Gastrocnemius medialis (tissue), 4 donors: ENCODE data around the gene MRPL43. TPM values are rescaled to one million over a fixed set of nuclear protein-coding genes. Genes with fewer than 3 reads are reported as not detected.

Experiments used
- ATAC-seq, 2 donors: fragments of 150-250 bp; one replicate each; pipeline ENCODE4 v1.9.1; 2016
- DNase-seq, 2 donors: peaks; one replicate each; pipeline ENCODE4 v3.0.0-alpha.2; 2019
- H3K27ac ChIP-seq, 4 donors: fragments of 200-600 bp; sonication (generic); 1 replicate in 1 of 4; 2 replicates in 3 of 4; pipeline ENCODE4 v1.5.1; 2016 to 2018; ENCODE audit warnings: mild to moderate bottlenecking in 2 of 4, moderate library complexity in 1 of 4
- H3K27me3 ChIP-seq, 3 donors: fragments of 200-600 bp; sonication (generic) in 2 of 3; 1 replicate in 1 of 3; 2 replicates in 2 of 3; pipeline versions ENCODE4 v1.5.1 to v1.6.0; 2016 to 2019; ENCODE audit warnings: mild to moderate bottlenecking in 1 of 3, moderate library complexity in 1 of 3
- H3K36me3 ChIP-seq, 2 donors: fragments of 200-600 bp; sonication (generic) in 1 of 2; one replicate each; pipeline ENCODE4 v1.5.1; 2017 to 2018
- H3K4me1 ChIP-seq, 2 donors: fragments of 200-600 bp; sonication (generic) in 1 of 2; one replicate each; pipeline ENCODE4 v1.5.1; 2016 to 2017; ENCODE audit warnings: mild to moderate bottlenecking in 2 of 2
- H3K4me3 ChIP-seq, 4 donors: fragments of 200-600 bp; sonication (generic) in 3 of 4; 1 replicate in 1 of 4; 2 replicates in 3 of 4; pipeline ENCODE4 v1.5.1; 2016 to 2019; ENCODE audit warnings: mild to moderate bottlenecking in 2 of 4
- H3K9me3 ChIP-seq, 3 donors: fragments of 200-600 bp; sonication (generic) in 2 of 3; 1 replicate in 1 of 3; 2 replicates in 2 of 3; pipeline ENCODE4 v1.5.1; 2016 to 2019
- POLR2A ChIP-seq, 2 donors: fragments of 450-650 bp; IDR thresholded peaks; one replicate each; pipeline ENCODE4 v1.6.1; 2017; ENCODE audit warnings: antibody characterized with exemption in 2 of 2, mild to moderate bottlenecking in 2 of 2, moderate library complexity in 2 of 2
- in situ Hi-C, 4 donors: fragments of 200-750 bp; cut with MboI; loops; one replicate each; pipeline versions ENCODE4 v1.15.0 to v1.8.0; 2017; ENCODE audit warnings: low sequenced_read_pairs in 4 of 4
- intact Hi-C: fragments of 100-400 bp; cut with DNase I; formaldehyde crosslinking; loops from one replicate; pipeline ENCODE4 v1.15.1; 2023; ENCODE audit warnings: low total_unique reads
- microRNA counts, 2 donors: library from miRNA; unstranded; fragments of <30 nt; microRNA quantifications; one replicate each; lab custom pipeline; 2016
- microRNA-seq, 2 donors: library from miRNA; unstranded; fragments of <30 nt; microRNA quantifications; one replicate each; pipeline ENCODE4, GENCODE V29; 2016; ENCODE audit warnings: borderline replicate concordance in 2 of 2
- total RNA-seq, 4 donors: library from RNA; depleted of rRNA; stranded (reverse); fragments of >200 nt; gene quantifications; one replicate each; pipeline versions ENCODE4 v1.1.0 to v1.2.3, GENCODE V29; 2016
- TF ChIP-seq, protein P1 (sequence below), 5 experiments: fragments of 450-650 bp in 3 of 5; fragments of 200-600 bp in 2 of 5; sonication (generic) in 2 of 5; IDR thresholded peaks in 4 of 5; conservative IDR thresholded peaks in 1 of 5; 1 replicate in 4 of 5; 2 replicates in 1 of 5; pipeline ENCODE4 v1.5.1; 2016 to 2019; ENCODE audit warnings: antibody characterized with exemption in 5 of 5, mild to moderate bottlenecking in 3 of 5, moderate library complexity in 3 of 5

MRPL43 gene
- total RNA-seq, 4 donors from 2014 or later = 83.3 to 129 (median 92.5) TPM

DNA sequence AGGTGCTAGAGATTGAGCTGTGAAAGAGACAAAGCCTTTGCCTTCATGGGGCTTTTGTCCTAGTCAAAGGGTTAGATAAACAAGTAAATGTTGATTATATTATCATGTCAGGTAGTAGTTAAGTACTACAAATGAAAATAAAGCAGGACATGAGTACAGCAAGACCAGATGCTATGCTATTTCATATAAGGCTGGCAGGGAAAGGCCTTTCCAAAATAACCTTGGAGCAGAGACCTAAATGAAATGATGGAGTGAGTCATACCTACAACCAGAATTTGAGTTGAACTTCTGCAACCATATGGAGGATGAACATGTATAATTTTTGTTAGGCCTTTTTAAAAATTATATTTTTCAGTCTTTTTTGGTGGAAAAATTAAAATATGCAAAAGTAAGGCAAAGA is 41.5 kb downstream of the MRPL43 start:
- intact Hi-C loops (no loop called here), in situ Hi-C loops (no loop called here)
- TF ChIP-seq, protein P1, sequence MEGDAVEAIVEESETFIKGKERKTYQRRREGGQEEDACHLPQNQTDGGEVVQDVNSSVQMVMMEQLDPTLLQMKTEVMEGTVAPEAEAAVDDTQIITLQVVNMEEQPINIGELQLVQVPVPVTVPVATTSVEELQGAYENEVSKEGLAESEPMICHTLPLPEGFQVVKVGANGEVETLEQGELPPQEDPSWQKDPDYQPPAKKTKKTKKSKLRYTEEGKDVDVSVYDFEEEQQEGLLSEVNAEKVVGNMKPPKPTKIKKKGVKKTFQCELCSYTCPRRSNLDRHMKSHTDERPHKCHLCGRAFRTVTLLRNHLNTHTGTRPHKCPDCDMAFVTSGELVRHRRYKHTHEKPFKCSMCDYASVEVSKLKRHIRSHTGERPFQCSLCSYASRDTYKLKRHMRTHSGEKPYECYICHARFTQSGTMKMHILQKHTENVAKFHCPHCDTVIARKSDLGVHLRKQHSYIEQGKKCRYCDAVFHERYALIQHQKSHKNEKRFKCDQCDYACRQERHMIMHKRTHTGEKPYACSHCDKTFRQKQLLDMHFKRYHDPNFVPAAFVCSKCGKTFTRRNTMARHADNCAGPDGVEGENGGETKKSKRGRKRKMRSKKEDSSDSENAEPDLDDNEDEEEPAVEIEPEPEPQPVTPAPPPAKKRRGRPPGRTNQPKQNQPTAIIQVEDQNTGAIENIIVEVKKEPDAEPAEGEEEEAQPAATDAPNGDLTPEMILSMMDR (IDR thresholded peaks at IDR 0.05 in 4 of 5, conservative IDR thresholded peaks at IDR 0.05 in 1 of 5) = no peak
- no peak for TF ChIP-seq POLR2A (IDR thresholded peaks at IDR 0.05)
- peak in 1 of 2 donors; percentile 64 for ATAC-seq
- no peaks in the 10 kb centered on the region for H3K9me3 ChIP-seq
- DNase-seq = no peak
- no peaks in the 10 kb centered on the region for H3K27me3 ChIP-seq
- no peaks in the 10 kb centered on the region for H3K4me1 ChIP-seq
- H3K36me3 ChIP-seq = peaks cover 2 to 96% of the 10 kb centered on the region in 2 donors
- peak overlapping the region in 2 of 4 donors; percentile 3 to 7 for H3K27ac ChIP-seq
- no peak overlapping the region for H3K4me3 ChIP-seq

DNA sequence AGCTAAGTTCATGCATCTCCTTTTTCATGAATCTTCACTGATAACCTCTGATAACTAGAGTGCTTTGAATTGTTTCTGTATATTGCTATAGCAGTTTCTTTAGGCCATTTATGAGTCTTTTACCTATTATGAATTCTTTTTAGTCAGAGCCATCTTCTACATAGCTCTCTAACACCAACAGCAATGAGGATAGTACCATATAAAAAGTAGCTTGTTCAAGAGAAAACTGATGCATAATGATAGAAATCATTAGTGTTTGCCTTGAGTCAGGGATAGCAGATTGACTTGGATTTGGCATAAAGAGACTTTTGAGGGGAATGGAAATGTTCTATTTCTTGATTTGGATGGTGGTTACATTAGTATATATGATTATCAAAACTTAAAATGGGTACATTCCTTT is 43.8 kb downstream of the MRPL43 start:
- no peaks in the 10 kb centered on the region for H3K4me1 ChIP-seq
- no peak overlapping the region for H3K27ac ChIP-seq
- no peaks in the 10 kb centered on the region for H3K9me3 ChIP-seq
- no peaks in the 10 kb centered on the region for H3K27me3 ChIP-seq
- DNase-seq (no peak), ATAC-seq (no peak)
- intact Hi-C loops (no loop called here), in situ Hi-C loops (no loop called here)
- no peak for TF ChIP-seq POLR2A (IDR thresholded peaks at IDR 0.05)
- TF ChIP-seq, protein P1 (IDR thresholded peaks at IDR 0.05 in 4 of 5, conservative IDR thresholded peaks at IDR 0.05 in 1 of 5) = no peak
- peaks cover 2 to 93% of the 10 kb centered on the region in 2 donors for H3K36me3 ChIP-seq
- H3K4me3 ChIP-seq = no peak overlapping the region

DNA sequence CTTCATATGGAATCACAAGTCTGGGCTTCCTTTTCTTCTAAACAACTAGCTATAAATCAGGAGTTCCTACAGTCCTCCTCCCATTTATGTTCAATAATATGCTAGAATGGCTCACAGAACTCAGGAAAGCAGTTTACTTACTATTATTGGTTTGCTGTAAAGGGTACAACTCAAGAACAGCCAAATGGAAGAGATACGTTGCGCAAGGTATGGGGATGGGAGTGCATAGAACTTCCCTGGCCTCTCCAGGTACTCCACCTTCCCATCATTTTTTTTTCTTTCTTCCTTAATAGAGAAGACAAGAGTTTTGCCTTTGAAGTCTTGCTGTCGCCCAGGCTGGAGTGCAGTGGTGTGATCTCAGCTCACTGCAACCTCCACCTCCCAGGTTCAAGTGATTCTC is 45.1 kb downstream of the MRPL43 start:
- intact Hi-C loops (no loop called here), in situ Hi-C loops (no loop called here)
- Histone ChIP-seq H3K9me3 (no peaks in the 10 kb centered on the region), H3K27ac (no peak overlapping the region), H3K27me3 (no peaks in the 10 kb centered on the region), H3K36me3 (peaks cover 7 to 93% of the 10 kb centered on the region in 2 donors), H3K4me1 (no peaks in the 10 kb centered on the region), H3K4me3 (no peak overlapping the region)
- no peak for ATAC-seq
- no peak for TF ChIP-seq POLR2A (IDR thresholded peaks at IDR 0.05)
- TF ChIP-seq, protein P1 (IDR thresholded peaks at IDR 0.05 in 4 of 5, conservative IDR thresholded peaks at IDR 0.05 in 1 of 5) = no peak
- no peak for DNase-seq

DNA sequence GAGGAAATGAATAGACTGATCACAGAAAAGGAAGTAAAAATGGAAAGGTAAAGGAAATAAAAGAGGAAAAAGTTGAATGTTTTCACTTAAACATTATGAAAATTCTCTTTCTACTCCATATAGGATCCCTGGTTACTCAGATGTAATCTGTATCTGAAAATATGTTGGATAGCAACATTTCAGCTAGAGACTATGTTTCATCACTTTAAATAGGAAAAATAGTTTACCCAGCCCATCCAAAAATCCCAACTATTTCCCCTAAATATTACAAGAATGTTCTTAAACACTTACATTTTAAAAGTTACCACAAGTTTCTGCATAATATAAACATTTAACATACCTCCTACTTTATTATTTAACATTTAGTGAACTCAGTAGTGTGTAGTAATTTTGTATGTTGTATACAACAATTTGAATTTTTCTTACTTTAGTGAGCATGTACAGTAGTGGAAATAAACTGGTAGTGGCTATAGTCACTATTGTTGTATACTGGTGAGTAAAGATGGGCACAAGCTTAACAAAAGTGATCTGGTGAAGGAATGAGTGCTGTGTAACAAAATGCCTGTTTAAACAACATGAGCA is 47.4 kb downstream of the MRPL43 start:
- ATAC-seq = no peak
- DNase-seq = no peak
- no peak overlapping the region for H3K27ac ChIP-seq
- TF ChIP-seq, protein P1 (IDR thresholded peaks at IDR 0.05 in 4 of 5, conservative IDR thresholded peaks at IDR 0.05 in 1 of 5) = no peak
- TF ChIP-seq POLR2A (IDR thresholded peaks at IDR 0.05) = no peak
- intact Hi-C loops (no loop called here), in situ Hi-C loops (no loop called here)
- no peaks in the 10 kb centered on the region for H3K9me3 ChIP-seq
- H3K4me3 ChIP-seq = no peak overlapping the region
- H3K27me3 ChIP-seq = no peaks in the 10 kb centered on the region
- H3K4me1 ChIP-seq = no peaks in the 10 kb centered on the region
- H3K36me3 ChIP-seq = peaks cover 7 to 86% of the 10 kb centered on the region in 2 donors

MicroRNAs within 50 kb of the gene (microRNA counts, 767-probe panel; counts per million panel counts)
- microRNA hsa-miR-608 (lab: Ali Mortazavi, UCI) = 356 to 448 counts per million in 2 donors

Small RNAs within 50 kb of the gene (microRNA-seq; reads per million reads assigned to microRNA genes)
- gene MIR608 = 0 reads per million in 2 donors

Other genes starting within 250 kb of the MRPL43 start
- not detected for gene PAX2, start 241.9 kb downstream of the MRPL43 start, total RNA-seq
- gene SLF2, start 74.5 kb downstream of the MRPL43 start, total RNA-seq = 10 to 100 TPM in 3 of 4 donors, 1 to 10 TPM in 1; 9.2 to 23.0 (median 20.1) TPM
- 1 to 10 TPM in 1 of 4 donors, under 1 TPM in 3; 0.46 to 1.1 (median 0.52) TPM for gene SEMA4G, start 18.0 kb downstream of the MRPL43 start, total RNA-seq
- gene TWNK, start within 50 bp of the MRPL43 start, total RNA-seq = 10 to 100 TPM in 2 of 4 donors, 1 to 10 TPM in 2; 8.2 to 19.8 (median 10.0) TPM
- gene LZTS2, start 12.3 kb upstream of the MRPL43 start, total RNA-seq = 10 to 100 TPM; 22.5 to 44.7 (median 26.7) TPM
- gene PDZD7, start 43.6 kb upstream of the MRPL43 start, total RNA-seq = under 1 TPM in 1 of 4 donors, not detected in 3; 0.11 TPM
- 1 to 10 TPM; 4.2 to 9.5 (median 7.0) TPM for gene SFXN3, start 43.7 kb upstream of the MRPL43 start, total RNA-seq
- gene KAZALD1, start 74.5 kb upstream of the MRPL43 start, total RNA-seq = 1 to 10 TPM; 1.7 to 3.6 (median 2.2) TPM
- gene TLX1, start 143.8 kb upstream of the MRPL43 start, total RNA-seq = not detected
- 10 to 100 TPM; 10.7 to 25.9 (median 13.0) TPM for gene LBX1, start 242.0 kb upstream of the MRPL43 start, total RNA-seq